Stromal cell of bone marrow (primary cell): ENCODE data around the gene HOXB3.

ENCODE experiments used
- DNase-seq: peaks from one replicate; pipeline ENCODE4 v3.0.0-alpha.2; 2012; ENCODE audit warnings: low read depth

Gene HOXB3

DNA sequence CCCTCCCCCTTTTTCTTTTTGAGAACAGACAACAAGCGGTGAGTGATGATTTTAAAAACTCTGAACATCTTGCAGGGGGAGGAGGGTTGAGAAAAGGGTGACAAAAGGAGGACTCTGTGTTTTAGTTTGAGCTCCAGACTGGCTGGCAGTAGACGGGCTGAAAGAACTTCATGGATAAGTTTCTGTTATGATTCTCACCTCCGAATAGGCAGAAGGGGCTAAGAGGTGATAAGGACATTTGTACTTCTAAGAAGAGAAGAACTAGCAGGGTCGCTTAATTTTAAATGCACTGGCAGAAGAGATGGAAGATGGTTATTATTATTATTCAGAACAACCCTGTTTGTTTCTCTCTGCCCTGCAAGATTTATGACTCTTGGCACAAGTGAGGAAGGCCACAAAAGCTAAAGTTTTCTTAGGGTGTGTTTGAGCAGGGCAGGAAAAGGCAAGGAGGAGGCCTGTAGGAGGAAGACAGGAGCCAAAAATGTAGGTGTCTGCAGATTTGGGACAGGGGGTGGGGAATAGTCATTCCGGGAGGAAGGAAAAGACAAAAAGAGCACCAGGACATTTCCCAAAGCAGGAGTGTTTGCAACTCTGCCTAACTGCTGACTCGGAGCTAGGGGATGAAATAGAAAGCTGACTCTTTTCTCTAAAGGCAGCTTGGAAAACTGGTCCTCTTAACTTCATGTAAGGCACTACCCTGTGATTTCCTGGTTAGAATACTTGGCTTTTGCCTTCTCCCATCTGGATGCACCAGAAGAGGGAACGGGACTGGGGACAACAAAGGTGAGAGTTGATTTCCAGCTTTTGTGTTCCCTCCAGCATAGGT lies 33.3 kb downstream of the HOXB3 start:
- no peak for DNase-seq

DNA sequence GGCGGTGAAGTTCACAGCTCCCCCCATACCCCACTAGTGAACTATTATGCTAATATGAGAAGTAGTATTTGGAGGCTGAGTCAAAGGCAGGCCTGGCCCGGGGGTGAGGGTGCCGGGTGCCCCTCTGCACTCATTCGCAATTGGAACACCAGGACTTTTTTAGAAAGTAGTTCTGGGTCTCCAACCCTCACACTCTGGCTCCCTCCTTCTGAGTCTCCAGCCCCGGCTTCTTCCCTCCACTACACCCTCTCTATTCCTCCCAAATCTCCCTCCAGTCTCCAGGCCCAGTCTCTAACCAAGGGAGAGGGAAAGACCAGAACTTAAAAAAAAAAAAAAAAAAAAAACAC lies 33.8 kb downstream of the HOXB3 start:
- DNase-seq, result no peak

DNA sequence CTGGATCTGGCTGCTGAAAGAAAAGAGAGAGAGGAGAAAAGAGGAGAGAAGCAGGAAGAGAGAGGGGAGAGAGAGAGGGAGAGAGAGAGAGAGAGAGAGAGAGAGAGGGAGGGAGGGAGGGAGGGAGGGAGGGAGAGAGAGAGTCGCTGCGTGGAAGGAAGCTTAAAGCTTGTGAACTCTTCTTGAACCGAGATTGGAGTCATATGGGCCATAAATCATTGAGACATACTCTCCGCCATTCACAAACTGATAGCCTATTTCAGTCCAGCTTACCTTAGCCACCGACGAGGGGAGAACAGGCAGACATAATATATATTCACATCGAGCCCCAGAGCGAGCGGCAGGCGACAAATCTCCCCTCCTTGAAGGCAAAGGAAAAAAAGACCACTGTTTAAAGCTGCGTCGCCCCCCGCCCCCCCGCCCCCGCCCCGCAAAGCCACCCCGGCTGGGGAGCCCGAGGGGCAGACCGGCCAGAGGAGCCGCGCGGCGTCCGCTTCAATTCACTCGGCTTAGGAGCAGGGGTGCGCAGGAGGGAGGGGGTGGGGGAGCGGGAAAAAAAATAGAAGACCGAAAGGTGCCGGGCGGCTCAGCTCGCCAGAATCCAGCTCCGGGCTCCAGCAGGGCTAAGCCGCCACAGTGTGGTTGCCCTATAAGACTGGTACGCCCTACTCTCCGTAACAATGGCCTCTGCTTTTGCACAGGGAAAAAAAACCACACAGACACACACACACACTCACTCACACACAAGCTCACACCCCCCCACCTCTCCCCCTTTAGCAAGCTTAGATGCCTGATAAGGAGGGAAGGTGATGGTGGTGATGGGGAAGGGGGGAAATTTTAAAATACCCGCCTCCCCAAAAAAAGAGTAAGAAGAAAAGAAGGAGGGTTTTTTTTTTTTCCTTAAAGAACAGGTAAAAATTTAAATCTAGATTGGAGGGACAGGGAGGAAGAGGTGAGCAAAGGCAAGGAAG lies 34.5 kb downstream of the HOXB3 start:
- peak; percentile 83 for DNase-seq

DNA sequence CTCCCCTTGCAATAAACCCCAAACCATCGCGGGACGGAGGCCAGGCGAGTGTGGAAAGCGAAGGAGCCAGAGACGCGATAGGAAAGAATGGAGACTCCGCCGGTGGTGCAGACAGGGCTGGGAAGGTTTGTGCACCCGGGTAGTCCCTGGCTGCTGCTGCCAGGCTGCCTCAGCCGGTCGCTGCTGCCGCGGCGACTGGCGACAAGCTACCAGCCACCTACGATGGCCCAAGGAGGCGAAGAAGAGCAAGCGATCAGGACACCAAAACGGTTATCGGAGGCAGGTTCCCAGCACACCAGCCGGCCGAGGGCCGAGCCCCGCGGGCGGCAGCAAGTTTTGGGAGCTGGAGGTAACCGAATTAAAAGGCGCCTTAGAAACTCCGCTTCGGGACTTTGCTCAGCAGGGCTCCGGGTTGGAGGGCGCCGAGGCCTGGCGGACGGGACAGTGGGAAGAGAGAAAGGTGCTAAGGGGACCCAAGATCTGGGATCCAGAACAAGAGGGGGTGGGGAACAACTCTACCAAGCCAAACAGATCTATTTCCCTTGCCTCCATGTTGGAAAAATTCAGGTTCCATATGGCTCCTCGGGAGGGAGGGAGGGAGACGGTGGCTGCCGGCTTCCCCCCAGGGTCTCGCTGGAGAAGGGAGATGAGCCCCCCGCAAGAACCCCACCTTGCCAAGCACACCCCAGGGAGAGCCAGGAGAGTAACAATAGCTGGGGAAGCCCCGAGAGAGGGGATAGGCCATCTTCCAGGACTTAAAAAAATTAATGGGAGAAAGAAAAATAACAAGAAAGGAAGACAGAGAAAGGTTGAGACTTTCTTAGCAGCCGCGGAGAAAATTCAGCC lies 35.4 kb downstream of the HOXB3 start:
- no peak for DNase-seq

DNA sequence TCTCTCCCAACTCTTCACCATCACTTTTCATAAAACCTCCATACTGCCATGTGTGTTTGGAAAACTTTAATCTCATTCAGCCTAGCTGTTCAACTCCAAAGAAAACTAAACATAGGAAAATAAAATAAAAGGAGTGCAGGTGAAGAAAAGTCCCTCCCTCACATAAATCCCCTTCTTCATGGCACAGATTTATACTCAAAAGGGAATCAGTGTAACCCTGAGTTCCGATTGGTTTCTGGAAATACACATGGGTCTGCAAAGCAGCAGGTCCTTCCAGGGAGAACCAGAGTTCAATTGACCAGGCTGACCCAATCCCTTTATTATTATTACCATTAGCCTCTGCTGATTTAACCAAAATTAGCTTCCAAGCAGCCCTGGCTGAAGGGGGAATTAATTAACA lies 36.2 kb downstream of the HOXB3 start:
- DNase-seq, result no peak

DNA sequence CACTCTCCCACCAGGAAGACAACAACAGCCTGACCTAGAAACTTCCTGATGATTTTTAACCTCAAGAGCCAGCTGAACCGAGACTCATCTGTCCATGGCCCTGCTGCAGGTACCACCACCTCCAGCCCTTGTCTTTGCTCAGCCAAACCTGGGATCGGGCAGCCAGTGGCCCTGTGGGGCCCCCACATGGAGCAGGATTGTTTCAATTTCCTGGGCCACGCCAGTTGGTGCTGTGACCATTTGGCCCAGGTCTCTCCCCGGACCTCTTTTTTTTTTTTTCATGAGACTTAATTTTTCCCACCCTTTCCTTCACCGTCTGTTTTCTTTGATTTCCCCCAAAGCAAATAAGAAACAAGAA lies 36.9 kb downstream of the HOXB3 start:
- DNase-seq, result no peak

DNA sequence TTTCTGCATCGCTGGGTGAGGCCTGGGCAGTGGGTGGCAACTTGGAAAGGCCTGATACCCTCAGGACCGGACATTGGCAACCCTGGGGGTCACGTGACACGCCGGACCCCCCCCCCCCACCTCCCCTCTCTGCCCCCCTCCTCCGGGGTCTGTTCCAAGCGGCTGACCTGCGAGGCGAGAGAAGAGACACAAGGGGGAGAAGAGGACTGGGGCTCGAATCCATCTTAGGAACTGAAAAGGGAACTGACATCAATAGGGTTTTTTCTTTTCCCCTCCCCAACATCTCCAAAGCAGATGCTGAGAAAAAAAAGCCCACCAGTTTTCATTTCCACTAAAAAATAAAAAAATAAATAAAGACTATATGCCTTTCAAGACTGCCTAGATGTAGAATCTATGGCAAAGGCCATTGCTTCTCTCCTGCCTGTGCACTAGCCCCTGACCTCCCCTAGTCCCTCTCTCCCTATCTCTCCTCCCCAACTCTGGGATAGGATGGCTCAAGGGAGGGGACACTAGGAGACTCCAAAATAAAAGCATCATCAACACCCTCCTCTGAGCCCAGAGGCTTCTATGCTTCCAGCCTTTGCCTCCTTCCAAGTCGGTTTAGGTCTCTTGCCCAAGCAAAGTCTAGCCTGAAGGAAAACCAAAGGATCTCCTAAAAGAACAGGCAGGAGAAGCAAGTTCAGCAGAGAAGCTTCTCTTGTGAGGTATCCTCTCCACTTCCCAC lies 37.4 kb downstream of the HOXB3 start:
- no peak for DNase-seq

DNA sequence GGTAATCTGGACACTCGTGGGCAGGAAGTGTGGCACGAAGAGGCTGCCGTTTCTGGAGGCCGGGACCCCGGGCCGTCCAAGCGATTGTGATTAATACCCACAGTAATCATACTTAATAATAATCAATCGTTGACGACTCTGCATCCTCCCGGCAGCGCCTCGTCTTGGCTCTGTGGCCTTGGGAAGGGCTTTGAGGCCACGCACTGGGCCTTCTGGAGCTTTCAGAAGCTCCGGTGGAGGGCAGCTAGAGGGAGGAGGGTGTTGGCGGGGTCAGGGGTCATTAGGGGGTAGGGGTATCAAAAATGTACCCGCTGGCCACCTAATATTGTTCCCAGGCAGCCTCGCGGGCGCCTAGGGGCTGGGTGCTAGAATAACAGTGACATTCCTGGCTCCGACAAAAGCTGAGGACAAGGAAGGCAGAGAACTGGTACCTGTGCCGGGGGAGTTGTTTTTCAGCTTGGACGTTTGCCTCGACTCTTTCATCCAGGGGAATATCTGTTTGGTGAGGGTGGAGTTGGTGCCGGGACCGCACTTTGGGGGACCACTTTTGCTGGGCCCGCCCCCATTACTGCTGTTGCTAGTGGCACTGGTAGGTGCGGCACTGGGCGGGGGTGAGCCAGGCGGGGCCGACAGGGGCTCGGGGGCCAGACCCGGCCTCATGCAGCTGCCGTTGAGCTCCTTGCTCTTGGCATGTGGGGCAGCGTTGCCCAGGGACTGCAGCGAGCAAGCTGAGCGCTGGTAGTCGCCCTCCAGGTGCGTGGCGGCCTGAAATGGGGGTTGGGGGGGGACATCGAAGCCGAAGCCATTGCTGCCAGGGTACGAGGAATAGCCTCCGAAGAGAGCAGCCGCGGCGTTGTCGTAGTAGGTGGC lies 38.2 kb downstream of the HOXB3 start:
- DNase-seq, result no peak

DNA sequence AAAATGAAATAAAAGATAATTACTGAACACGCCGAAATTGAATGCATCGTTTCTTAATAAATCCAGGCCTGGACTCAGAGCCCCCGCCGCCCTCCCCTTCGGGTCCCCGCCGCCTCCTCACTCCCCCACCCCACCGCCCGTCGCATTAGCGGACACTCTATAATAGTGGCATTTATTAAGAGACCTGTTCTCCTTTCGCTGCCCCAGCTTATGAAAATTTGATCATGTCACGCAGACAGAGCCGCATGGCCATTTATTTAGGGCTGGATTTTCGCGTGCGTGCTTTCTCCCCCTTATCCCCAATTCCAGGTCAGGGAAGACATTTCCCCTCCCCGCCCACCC lies 38.9 kb downstream of the HOXB3 start:
- DNase-seq, result no peak

DNA sequence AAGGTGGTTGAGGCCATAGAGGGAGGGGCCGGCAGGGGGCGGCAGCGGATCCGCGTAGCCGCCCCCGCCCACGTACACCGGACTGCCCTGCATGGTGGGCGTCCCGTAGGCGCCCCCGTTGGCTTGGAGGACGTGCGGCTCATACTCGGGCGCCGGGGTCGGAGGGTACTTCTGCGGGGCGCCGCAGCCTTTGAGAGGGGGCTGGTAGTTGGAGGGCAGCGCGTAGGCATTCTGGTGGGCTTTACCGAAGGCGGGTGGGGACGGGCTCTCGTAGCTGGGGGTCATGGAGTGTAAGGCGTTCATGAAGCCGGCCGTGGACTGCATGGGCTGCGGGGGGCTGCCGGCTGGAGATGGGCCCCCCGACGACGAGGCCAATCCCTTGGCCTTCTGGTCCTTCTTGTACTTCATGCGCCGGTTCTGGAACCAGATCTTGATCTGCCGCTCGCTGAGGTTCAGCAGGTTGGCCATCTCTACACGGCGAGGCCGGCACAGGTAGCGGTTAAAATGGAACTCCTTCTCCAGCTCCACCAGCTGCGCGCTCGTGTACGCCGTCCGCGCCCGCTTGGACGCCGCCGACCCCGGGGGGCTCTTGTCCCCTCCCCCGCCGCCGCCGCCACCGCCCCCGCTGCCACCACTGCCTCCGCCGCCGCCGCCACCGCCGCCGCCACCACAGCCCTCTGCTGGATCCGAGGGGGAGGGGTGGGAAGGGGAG lies 39.4 kb downstream of the HOXB3 start:
- no peak for DNase-seq

DNA sequence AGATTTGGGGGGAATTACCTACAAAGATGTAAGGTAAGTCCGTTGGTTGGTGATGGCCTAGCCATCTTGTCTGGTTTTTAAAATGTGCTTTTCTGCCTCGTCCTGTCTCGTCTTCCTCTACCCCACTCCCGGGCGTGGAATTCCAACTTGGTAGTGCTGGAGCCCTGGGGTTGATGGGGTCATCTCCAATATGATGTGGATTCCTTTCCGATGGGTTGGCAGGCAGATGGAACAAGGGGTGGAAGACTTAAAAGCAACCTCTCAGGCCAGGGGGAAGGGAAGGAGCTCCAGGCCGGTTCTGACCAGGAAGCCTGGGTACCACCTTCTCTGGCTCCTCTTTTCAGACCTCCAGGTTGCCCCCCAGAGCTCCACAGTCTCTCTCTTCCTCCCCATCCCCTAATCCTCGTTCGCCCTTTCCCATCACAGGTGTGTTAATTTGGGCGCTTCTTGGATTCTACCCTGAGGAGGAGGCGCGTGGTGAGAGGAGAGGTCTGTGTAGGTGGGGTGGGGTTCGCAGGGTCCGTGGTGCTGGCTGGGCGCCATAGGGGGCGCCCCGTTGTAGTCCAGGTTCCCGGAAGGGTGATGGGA lies 40.0 kb downstream of the HOXB3 start:
- no peak for DNase-seq

DNA sequence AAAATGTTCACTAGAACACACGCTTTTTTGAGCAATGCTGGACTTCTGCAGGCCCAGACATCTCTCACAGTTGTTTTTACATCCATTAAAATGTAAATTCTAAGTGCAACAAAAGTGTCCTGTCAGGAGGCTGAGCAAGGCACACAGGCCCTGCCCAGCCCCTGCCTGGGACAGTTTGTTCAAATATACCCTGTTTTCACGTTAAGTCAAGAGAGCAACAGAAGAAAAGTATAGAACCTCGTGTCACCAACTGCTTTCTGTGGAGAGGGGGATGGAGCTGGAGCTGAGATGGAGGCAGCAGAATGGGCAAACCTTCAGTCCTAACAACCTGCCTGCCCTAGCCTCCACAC lies 40.8 kb downstream of the HOXB3 start:
- no peak for DNase-seq

DNA sequence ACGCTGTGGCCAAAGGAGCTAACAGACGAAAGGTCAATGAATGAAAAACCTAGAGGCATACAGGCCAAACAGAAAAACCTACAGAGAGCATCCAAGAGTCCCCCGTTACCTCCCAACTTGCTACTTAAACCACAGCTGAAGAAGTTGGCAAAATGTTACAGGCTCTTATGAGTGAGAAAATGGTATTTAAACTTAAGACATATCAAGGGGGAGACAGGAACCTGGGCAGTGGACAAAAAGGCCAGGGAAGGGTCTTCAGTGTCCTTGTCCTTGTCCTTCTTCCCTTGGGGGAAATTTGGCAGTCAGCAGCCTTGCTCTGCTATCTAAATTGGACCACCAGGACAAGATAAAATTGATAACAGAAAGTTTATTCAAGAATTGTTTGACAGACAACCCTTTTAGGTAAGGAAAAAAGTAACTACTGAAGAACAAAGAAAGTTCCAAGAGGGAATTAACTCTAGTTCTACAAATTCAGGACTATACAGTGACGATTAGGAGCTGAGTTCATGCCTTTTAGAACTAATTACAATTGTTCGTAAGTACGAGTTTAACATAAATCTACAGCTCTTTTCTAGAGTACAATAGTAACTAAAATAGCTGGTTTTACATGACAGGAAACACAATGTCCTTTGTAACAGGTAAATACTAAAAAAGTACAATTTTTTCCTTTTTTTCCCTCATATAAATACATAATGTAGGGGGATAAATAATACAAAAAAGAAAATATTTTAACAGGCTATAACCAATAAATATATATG lies 41.3 kb downstream of the HOXB3 start:
- no peak for DNase-seq

DNA sequence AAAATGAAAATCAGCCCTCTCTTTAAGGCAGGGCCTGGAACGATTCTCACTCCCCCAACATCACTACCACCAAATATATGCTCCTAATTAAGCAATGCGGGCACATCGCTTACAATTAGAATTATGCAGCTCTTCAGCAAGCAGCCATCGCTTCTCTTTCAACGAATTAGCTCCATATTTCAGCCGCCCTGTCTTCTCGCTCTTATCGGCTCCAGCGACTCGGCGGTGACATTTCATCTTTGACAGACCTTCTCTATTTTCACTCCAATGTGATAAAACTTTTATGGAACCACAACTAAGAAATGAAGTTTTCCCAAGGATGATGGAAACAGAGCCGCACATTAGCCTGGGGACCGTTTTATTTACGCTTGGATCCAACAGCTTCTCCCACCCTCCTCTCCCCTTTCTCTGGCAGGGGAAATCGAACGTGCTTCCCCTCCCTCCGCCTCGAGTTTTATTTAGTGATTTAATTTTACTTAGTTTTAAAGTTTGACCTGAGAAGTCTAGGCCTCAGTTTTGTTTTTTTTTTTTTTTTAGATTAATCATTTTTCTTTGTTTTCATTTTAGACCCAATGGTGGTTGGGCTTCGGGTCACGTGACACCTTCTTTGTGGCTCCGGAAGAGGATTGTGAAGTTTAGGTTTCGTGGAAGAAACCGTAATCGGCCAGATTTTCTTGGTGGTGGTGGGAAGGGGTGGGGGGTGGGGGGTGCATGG lies 42.1 kb downstream of the HOXB3 start:
- DNase-seq, result no peak

DNA sequence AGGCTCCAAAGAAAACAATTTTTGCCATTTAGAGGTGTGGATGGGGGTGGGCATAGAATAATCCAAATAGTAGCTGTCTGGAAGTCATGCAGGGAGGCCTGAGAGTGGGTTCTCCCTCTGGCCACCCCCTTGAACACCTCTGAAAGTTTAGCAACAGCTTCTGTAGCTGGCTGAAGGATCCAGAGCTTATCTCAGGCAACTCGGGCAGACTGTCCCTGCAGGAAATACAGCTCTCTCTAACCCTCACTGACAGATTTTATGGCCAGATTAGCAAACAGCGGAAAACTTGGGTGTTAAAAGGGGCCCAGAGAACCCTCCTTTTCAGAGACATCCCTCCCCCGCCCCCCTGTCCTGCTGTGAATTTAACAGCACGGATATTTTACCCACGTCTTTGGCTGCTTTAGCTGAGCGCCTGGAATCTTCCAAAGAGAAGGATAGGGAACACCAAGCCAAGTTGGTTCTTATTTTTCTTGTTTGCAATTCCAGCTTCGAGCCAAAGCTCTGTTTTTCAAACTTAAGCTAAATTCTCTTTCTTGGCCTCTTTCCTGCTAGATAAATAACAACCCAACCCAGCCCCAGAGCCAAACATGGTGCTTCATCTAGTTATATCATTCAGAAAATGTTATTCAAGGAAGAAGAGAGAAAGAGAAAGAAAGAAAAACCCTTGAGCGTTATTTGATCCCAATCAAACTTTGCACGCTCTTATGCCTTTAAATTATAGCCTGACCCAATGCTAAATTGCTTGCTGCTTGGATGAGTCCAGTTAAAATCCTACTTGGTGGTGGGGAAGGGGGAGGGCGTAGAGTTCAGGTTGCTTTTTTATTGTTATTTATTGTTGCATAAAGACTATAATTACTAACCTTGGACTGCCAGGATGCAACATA lies 42.9 kb downstream of the HOXB3 start:
- no peak for DNase-seq

DNA sequence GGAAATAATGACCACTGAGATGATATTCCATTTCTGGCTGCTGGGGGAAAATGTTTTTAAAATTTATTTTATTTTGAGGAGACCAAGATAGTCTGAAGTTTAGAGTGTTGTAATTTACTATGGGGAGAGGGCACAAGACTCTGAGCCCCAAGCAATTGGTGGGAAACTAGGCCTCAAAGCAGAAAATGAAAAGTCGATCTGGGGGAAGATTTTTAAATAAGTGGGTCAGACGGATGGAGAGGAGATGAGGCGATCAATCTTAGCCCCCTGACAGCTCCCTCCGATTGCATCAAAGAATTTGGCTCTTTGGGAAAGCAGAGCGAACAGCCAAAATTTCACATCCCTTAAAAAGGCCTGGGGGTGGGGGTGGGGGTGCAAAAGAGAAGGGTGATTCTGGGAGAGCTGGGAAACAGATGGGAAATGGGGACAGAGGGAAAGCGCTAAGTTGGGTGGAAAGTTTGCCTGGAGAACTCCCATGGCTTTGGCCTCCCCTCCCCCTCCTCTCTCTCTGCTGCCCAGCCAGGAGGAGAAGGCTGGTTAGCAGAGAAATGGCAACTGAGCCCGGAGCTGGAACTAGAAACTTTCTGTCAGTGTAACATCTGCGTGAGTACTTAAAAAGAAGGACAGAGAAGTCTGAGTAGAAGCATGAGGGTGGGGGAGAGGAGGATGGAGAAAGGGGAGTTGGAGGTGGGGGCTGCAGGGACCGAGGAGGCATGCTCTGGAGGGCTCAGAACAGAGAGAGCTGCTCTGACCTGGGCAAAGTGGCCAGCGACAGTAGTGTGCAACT lies 43.7 kb downstream of the HOXB3 start:
- DNase-seq, result no peak

DNA sequence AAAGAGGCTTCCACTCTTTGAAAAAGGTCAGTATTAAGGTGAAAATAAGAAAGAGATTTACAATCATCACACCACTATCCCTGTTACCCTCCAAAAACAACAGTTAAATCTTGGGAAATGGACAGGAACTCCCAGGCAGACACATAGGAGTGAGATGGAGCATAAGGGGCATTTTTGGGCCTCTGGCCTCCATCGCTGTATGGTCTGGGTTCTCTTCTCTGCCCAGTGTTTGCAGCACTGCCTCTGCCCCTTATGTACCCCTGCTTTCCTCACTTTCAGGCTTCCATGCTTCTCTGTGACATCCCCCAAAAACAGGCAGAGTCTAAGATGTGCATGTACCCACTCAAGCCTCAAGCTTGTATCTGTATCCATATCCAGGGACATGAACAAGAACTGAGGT lies 44.5 kb downstream of the HOXB3 start:
- DNase-seq, result no peak
